ENCODE measurements around the gene IL5. TPM values are rescaled to one million over a fixed set of nuclear protein-coding genes. Genes with fewer than 3 reads are reported as not detected.
"Not testable (repeated sequence)": the region's sequence is repeated elsewhere in the genome, so short reads cannot be mapped to it uniquely, and the experiment has no call there.

IL5 gene
- 0.19 TPM in 1 of 2 replicates, not detected in the other for polyA plus RNA-seq (2014; cell fraction: cytosol; rRNA removed)
- not detected in 2 replicates for polyA plus RNA-seq (2014; cell fraction: nucleus; rRNA removed)

- no peak for DNase-seq (ENCODE audit: low spot score)
These were observed at the start of gene IL5 for GRCh38 chr5:132543472-132544201. Gene IL5, minus strand, starts transcription at chr5:132543522. Its CDS starts 44 bp downstream, at chr5:132543478.

DNA sequence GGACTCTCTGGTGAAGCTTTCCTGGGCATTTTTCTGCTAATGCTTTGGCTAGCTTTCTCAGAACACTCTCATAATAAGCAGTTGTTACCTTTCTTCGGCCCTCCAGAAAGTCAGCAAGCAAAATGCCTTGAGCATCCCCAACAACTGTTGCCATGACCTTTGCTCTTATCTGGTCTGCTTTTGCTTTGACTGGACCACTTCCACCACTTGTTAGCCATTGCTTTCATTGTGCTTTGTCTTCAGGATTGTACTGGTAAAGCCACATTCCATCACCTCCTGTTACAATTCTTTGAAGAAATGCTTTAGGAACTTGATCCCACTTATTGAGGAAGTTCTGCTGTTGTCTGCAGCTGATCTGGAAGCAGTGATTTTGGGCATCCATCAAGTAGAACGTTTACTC lies 49.2 kb upstream of the IL5 start:
- DNase-seq (ENCODE audit: low spot score) = no peak

DNA sequence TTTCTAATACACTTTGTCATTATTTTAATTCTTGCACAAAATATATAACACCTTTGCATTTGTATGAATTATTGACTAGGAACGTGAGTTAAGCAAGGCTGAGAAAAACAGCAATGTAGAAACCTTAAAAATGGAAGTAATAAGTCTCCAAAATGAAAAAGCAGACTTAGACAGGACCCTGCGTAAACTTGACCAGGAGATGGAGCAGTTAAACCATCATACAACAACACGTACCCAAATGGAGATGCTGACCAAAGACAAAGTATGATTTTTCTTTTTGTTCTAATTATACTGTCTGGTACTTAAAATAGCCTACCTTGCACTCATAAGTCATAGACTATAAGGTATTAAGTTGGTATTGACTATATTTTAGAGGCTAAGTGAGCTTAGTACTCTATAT lies 47.8 kb upstream of the IL5 start:
- no peak for DNase-seq (ENCODE audit: low spot score)

GRCh38 chr5:132589467-132589866 lies 46.1 kb upstream of the IL5 start:
- DNase-seq (ENCODE audit: low spot score) = no peak

GRCh38 chr5:132586063-132586462 lies 42.7 kb upstream of the IL5 start:
- no peak for DNase-seq (ENCODE audit: low spot score)

- DNase-seq (ENCODE audit: low spot score) = not testable (repeated sequence)
These were observed 41.2 kb upstream of the IL5 start for GRCh38 chr5:132584560-132584959.

DNA sequence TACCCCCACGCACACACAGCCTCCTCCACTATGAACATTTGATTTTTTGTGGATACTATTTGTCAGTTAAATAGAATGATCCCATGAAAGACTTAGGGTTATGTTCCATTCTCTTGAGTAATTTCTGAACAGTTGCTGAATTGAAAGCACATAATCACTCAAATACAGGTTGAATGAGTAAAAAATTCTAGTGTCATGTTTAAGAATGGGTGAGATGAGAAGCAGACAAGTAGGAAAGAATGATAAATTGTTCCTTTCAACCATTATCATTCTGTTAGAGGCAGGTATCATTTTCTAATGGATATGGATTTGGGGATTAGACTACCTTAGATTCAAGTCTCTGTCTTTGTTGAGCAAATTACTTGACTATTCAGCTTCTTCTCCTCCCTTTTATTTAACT lies 32.8 kb upstream of the IL5 start:
- DNase-seq (ENCODE audit: low spot score) = no peak

DNA sequence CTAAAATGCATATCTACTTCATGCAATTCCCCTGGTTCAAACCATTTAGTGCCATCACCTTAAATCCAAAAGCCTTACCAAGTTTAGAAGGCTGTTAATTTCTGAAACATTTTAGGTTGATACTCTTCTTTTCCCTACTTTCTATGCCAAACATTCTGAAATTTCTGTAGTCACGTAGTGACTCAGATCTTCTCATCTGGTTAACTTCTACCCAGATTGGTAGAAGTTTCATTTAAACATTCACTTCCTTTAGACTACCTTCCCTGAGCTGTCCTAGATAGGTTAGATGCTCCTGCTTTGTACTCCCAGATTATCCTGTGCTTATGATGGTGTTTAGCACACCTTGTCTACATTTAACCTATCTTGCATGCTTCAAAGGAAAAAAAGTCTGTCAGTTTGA lies 23.3 kb upstream of the IL5 start:
- no peak for DNase-seq (ENCODE audit: low spot score)

- not testable (repeated sequence) for DNase-seq (ENCODE audit: low spot score)
These were observed 21.2 kb upstream of the IL5 start for GRCh38 chr5:132564555-132564954.

- DNase-seq (ENCODE audit: low spot score) = no peak
These were observed 18.3 kb upstream of the IL5 start for GRCh38 chr5:132561601-132562000.

DNA sequence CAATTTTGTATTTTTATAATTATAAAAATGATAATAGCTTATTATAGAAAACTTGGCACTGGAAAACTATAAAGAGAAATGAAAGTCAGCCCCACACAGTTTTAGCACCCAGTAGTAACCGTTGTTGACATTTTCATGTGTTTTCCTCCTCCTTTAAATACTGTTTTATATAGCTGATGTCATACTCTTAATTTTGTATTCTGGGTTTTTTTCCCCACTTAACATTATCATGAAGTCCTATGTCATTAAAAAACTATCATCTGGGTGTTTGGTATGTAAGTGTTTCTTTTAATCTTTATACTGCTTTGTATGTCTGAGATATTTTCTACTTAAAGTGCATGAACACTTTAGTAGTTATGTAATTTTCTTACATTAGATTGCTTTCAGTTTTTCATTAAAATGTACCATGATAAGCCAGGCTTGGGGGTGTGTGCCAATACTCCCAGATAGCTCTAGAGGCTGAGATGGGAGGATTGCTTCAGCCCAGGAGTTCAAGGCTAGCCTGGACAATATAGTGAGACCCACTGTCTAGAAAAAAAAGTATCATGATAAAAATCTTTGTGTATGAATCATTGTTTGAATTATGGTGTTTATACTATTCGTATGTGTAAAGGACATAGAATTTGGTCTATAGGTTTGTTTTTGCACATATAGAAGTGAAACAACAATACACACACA lies 16.2 kb upstream of the IL5 start:
- no peak for DNase-seq (ENCODE audit: low spot score)

- peak; percentile 41 for DNase-seq (ENCODE audit: low spot score)
These were observed 14.3 kb upstream of the IL5 start for GRCh38 chr5:132557478-132558172.

DNA sequence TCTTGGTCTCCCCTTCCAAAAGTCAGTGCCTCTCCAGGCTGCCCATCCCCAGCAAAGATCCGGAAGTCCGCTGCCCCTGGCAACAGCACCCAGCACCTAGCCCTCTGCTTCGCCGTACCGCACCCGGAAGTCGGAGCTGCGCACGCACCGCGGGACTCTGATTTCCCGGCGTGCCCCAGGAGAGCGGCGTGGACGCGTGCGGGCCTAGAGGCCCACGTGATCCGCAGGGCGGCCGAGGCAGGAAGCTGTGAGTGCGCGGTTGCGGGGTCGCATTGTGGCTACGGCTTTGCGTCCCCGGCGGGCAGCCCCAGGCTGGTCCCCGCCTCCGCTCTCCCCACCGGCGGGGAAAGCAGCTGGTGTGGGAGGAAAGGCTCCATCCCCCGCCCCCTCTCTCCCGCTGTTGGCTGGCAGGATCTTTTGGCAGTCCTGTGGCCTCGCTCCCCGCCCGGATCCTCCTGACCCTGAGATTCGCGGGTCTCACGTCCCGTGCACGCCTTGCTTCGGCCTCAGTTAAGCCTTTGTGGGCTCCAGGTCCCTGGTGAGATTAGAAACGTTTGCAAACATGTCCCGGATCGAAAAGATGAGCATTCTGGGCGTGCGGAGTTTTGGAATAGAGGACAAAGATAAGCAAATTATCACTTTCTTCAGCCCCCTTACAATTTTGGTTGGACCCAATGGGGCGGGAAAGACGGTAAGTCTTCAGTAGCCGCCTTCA lies 13.6 kb upstream of the IL5 start, which contains the start of gene RAD50:
Gene RAD50, plus strand, starts transcription at position 215 of the 715 bp plus-strand sequence. Its CDS starts 348 bp downstream, at position 563.
- peak; percentile 94 for DNase-seq (ENCODE audit: low spot score)

DNA sequence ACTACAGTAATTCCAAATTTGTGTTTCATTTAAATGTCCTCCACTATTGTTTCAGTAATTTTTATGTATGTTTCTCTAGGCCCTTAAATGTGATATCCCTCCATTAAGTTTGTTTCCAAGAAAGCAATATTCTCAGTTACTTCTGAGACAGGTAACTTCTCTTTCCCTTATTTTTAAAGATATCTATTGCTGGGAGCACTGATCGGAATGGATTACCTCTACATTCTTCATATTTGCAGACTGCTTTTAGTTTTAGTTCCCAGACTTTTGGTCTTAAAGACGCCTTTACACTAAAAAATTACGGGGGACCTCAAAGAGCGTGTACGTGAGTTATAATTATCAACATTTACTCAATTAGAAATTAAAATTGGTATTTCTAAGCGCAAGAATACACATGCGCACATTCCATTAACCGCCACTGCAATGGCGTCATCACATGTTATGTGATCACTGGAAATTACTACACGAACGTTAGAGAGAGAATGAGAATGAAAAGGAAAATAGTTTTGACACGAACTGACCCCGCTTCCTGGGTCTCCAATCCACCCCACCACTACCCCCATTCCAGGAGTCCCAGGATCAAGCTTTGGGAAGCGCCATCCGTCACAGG lies 12.9 kb upstream of the IL5 start:
- no peak for DNase-seq (ENCODE audit: low spot score)

GRCh38 chr5:132549576-132549975 lies 6.3 kb upstream of the IL5 start:
- DNase-seq (ENCODE audit: low spot score) = no peak

DNA sequence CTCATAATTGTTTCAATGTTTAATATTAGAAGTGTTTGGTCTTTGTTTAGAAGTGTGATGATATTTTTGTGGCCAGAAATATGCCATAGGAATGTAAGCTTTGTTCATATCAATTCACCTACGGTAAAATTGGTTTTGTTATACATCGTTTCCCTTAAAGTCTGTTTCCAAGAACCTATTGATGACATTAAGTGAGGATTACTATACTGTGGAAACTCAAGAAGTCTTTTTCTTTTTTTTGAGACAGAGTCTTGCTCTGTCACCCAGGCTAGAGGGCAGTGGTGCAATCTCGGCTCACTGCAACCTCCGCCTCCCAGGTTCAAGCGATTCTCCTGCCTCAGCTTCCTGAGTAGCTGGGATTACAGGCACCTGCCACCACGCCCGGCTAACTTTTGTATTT lies 5.5 kb upstream of the IL5 start:
- not testable (repeated sequence) for DNase-seq (ENCODE audit: low spot score)

DNA sequence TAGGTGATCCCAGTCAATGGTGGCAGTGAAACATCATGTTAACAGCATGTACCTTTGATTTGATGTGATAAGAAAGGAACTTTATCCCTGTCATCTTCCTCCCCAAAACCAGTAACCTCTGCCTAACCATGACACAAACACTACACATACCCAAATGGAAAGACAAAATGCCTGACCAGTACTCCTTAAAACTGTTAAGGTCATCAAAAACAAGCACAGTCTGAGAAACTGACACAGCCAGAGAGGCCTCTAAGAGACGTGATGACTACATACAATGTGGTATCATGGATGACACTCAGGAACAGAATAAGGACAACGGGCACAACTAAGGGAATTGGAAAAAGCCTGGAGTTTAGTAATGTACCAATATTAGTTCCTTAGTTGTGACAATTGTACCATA lies 3.9 kb upstream of the IL5 start:
- DNase-seq (ENCODE audit: low spot score) = no peak

DNA sequence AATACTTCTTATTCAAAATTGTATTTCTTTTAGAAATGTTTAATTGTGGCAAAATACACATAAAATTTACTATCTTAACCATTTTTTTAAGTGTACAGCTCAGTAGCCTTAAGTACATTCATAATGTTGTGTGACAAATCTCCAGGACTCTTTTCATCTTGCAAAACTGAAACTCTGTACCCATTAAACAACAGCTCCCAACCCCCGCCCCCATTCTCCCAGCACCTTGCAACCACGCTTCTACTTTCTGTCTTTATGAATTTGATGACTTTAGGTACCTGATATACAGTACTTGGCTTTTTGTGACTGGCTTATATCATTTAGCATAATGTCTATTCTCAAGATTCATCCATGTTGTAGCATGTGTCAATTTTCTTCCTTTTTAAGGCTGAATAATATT lies 2.8 kb upstream of the IL5 start:
- DNase-seq (ENCODE audit: low spot score) = no peak

- DNase-seq (ENCODE audit: low spot score) = no peak
These were observed 2.6 kb downstream of the IL5 start for GRCh38 chr5:132540764-132541163.

DNA sequence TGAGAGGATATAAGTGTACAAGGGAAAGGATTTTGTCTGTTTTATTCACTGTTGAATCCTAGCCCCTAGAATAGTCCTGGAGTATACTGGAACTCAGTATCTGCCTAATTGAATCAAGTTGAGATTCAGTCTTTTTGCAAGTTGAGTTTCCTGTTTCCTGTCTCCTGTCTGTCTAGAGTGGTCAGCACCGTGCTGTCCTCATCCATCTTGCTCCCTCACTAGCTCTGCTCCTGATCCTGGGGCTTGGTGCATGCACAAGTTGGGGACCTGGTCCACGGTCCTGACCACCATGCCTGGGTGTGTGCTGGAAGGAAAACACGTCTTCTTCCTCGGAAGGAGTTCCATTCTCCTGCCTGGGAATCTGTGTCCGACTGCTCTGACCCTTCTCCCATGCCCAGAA lies 3.2 kb downstream of the IL5 start:
- no peak for DNase-seq (ENCODE audit: low spot score)

- DNase-seq (ENCODE audit: low spot score) = no peak
These were observed 3.6 kb downstream of the IL5 start for GRCh38 chr5:132539716-132540115.
